ENCODE data around the gene SNAP29.
"Not testable (repeated sequence)": the region's sequence is repeated elsewhere in the genome, so short reads cannot be mapped to it uniquely, and the experiment has no call there.

Gene SNAP29

GRCh38 chr22:20818471-20818870 lies 40.3 kb upstream of the SNAP29 start:
- Histone ChIP-seq H2AFZ (ENCODE audit: low read length) (no peak overlapping the region), H3F3A (ENCODE audit: insufficient read depth, low read length) (no peaks in the 10 kb centered on the region), H3K9ac (ENCODE audit: low read length) (no peak overlapping the region), H3K4me1 (ENCODE audit: insufficient read depth, low read length, severe bottlenecking) (no peaks in the 10 kb centered on the region), H4K20me1 (ENCODE audit: insufficient read depth, low read length) (no peaks in the 10 kb centered on the region), H3K9me2 (ENCODE audit: low read depth, low read length) (no peaks in the 10 kb centered on the region), H3K4me2 (ENCODE audit: low read length) (no peak overlapping the region), H3K9me3 (ENCODE audit: low read length) (no peaks in the 10 kb centered on the region), H3K36me3 (ENCODE audit: insufficient read depth, low read length) (peaks cover 59% of the 10 kb centered on the region), H3K79me2 (ENCODE audit: insufficient read depth, low read length) (no peaks in the 10 kb centered on the region), H3K27me3 (ENCODE audit: insufficient read depth, low read length) (no peaks in the 10 kb centered on the region), H3K27ac (ENCODE audit: low read depth, low read length, poor library complexity, severe bottlenecking) (no peak overlapping the region), H3K4me3 (ENCODE audit: low read depth, low read length, poor library complexity, severe bottlenecking) (no peak overlapping the region)
- TF ChIP-seq EZH2 (IDR thresholded peaks at IDR 0.05; ENCODE audit: borderline replicate concordance, low read length) (no peak), CTCF (IDR thresholded peaks at IDR 0.05; ENCODE audit: low read length) (no peak)

GRCh38 chr22:20819471-20819870 lies 39.3 kb upstream of the SNAP29 start:
- Histone ChIP-seq H3K36me3 (ENCODE audit: insufficient read depth, low read length) (peaks cover 64% of the 10 kb centered on the region), H4K20me1 (ENCODE audit: insufficient read depth, low read length) (no peaks in the 10 kb centered on the region), H3K27ac (ENCODE audit: low read depth, low read length, poor library complexity, severe bottlenecking) (no peak overlapping the region), H2AFZ (ENCODE audit: low read length) (no peak overlapping the region), H3K9me2 (ENCODE audit: low read depth, low read length) (no peaks in the 10 kb centered on the region), H3F3A (ENCODE audit: insufficient read depth, low read length) (no peaks in the 10 kb centered on the region), H3K4me2 (ENCODE audit: low read length) (no peak overlapping the region), H3K9me3 (ENCODE audit: low read length) (no peaks in the 10 kb centered on the region), H3K4me1 (ENCODE audit: insufficient read depth, low read length, severe bottlenecking) (no peaks in the 10 kb centered on the region), H3K79me2 (ENCODE audit: insufficient read depth, low read length) (no peaks in the 10 kb centered on the region), H3K9ac (ENCODE audit: low read length) (no peak overlapping the region), H3K27me3 (ENCODE audit: insufficient read depth, low read length) (no peaks in the 10 kb centered on the region), H3K4me3 (ENCODE audit: low read depth, low read length, poor library complexity, severe bottlenecking) (no peak overlapping the region)
- TF ChIP-seq EZH2 (IDR thresholded peaks at IDR 0.05; ENCODE audit: borderline replicate concordance, low read length) (no peak), CTCF (IDR thresholded peaks at IDR 0.05; ENCODE audit: low read length) (no peak)

GRCh38 chr22:20821717-20822239 lies 37.0 kb upstream of the SNAP29 start:
- H3K4me1 ChIP-seq (ENCODE audit: insufficient read depth, low read length, severe bottlenecking); H3K27ac ChIP-seq (ENCODE audit: low read depth, low read length, poor library complexity, severe bottlenecking); H3K4me3 ChIP-seq (ENCODE audit: low read depth, low read length, poor library complexity, severe bottlenecking); H3K27me3 ChIP-seq (ENCODE audit: insufficient read depth, low read length); H3K9me2 ChIP-seq (ENCODE audit: low read depth, low read length); H2AFZ ChIP-seq (ENCODE audit: low read length); H3F3A ChIP-seq (ENCODE audit: insufficient read depth, low read length); H3K79me2 ChIP-seq (ENCODE audit: insufficient read depth, low read length); H3K4me2 ChIP-seq (ENCODE audit: low read length); H3K9ac ChIP-seq (ENCODE audit: low read length); H3K9me3 ChIP-seq (ENCODE audit: low read length); H4K20me1 ChIP-seq (ENCODE audit: insufficient read depth, low read length): not testable (repeated sequence)
- peaks cover 52% of the 10 kb centered on the region for H3K36me3 ChIP-seq (ENCODE audit: insufficient read depth, low read length)

DNA sequence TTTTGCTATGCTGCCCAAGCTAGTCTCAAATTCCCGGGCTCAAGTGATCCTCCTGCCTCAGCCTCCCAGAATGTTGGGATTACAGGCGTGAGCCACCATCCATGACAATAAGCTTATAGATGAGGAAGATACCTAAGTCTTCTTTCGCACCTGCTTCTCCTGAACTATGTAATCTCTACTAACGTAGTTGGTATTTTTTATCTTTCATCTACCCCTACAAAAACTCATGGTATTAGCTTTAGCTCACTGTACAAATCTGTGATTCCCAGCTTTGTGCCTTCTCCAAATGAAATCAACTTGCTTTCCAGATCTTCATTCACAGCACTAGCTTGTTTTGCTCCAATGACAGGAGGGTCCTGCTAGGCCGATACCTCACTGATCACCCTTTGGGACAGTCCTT lies 36.6 kb upstream of the SNAP29 start:
- H3K9me2 ChIP-seq (ENCODE audit: low read depth, low read length): no peaks in the 10 kb centered on the region
- no peaks in the 10 kb centered on the region for H4K20me1 ChIP-seq (ENCODE audit: insufficient read depth, low read length)
- H3K27ac ChIP-seq (ENCODE audit: low read depth, low read length, poor library complexity, severe bottlenecking): no peak overlapping the region
- no peaks in the 10 kb centered on the region for H3F3A ChIP-seq (ENCODE audit: insufficient read depth, low read length)
- no peaks in the 10 kb centered on the region for H3K9me3 ChIP-seq (ENCODE audit: low read length)
- no peak overlapping the region for H3K4me3 ChIP-seq (ENCODE audit: low read depth, low read length, poor library complexity, severe bottlenecking)
- TF ChIP-seq CTCF (IDR thresholded peaks at IDR 0.05; ENCODE audit: low read length) (no peak), EZH2 (IDR thresholded peaks at IDR 0.05; ENCODE audit: borderline replicate concordance, low read length) (no peak)
- H3K79me2 ChIP-seq (ENCODE audit: insufficient read depth, low read length): no peaks in the 10 kb centered on the region
- no peaks in the 10 kb centered on the region for H3K4me1 ChIP-seq (ENCODE audit: insufficient read depth, low read length, severe bottlenecking)
- H3K36me3 ChIP-seq (ENCODE audit: insufficient read depth, low read length): peaks cover 52% of the 10 kb centered on the region
- H3K27me3 ChIP-seq (ENCODE audit: insufficient read depth, low read length): no peaks in the 10 kb centered on the region
- no peak overlapping the region for H3K9ac ChIP-seq (ENCODE audit: low read length)
- H2AFZ ChIP-seq (ENCODE audit: low read length): no peak overlapping the region
- H3K4me2 ChIP-seq (ENCODE audit: low read length): no peak overlapping the region

Measured in OCI-LY1 (cell line).